ENCODE measurements around the gene CDCA4.

The CDCA4 gene

DNA sequence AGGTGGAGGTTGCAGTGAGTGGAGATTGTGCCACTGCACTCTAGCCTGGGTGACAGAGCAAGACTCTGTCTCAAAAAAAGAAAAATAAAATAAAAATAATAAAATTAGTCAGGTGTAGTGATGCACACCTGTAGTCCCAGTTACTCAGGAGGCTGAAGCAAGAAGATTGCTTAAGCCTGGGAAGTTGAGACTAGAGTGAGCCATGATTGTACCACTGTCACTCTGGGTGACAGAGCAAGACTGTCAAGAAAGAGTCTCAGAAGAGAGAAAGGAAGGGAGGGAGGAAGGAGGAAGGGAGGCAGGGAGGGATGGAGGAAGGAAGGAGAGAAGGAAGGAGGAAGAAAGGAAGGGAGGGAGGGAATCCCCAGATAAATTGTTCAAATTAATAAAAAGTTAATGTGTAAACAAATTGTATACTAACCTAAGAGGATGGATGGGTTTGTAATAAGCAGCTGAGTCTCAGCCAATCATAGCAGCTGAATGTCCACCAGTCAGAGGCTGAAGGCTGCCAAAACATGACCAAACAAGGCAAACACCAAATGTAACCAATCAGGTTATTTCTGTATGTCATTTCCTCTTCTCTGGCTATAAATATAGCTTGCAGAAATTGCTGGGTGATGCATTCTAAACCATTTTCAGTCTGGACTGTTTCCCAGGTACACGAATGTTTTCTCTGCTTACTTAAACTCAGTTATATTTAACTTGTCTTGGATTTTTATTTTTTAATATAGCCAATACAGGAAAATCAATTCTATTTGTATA lies 6.1 kb upstream of the CDCA4 start:
- TF ChIP-seq SIN3A (IDR thresholded peaks at IDR 0.05; ENCODE audit: borderline replicate concordance, insufficient read depth, low read length): no peak
- TF ChIP-seq, protein P1, sequence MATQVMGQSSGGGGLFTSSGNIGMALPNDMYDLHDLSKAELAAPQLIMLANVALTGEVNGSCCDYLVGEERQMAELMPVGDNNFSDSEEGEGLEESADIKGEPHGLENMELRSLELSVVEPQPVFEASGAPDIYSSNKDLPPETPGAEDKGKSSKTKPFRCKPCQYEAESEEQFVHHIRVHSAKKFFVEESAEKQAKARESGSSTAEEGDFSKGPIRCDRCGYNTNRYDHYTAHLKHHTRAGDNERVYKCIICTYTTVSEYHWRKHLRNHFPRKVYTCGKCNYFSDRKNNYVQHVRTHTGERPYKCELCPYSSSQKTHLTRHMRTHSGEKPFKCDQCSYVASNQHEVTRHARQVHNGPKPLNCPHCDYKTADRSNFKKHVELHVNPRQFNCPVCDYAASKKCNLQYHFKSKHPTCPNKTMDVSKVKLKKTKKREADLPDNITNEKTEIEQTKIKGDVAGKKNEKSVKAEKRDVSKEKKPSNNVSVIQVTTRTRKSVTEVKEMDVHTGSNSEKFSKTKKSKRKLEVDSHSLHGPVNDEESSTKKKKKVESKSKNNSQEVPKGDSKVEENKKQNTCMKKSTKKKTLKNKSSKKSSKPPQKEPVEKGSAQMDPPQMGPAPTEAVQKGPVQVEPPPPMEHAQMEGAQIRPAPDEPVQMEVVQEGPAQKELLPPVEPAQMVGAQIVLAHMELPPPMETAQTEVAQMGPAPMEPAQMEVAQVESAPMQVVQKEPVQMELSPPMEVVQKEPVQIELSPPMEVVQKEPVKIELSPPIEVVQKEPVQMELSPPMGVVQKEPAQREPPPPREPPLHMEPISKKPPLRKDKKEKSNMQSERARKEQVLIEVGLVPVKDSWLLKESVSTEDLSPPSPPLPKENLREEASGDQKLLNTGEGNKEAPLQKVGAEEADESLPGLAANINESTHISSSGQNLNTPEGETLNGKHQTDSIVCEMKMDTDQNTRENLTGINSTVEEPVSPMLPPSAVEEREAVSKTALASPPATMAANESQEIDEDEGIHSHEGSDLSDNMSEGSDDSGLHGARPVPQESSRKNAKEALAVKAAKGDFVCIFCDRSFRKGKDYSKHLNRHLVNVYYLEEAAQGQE (IDR thresholded peaks at IDR 0.05; ENCODE audit: insufficient read depth in 1 of 2, low read depth in 2 of 2, low read length in 2 of 2): no peak
- no peak for TF ChIP-seq TAF1 (IDR thresholded peaks at IDR 0.05; ENCODE audit: borderline replicate concordance, insufficient read depth, low read length)
- no peak for TF ChIP-seq FOXP2 (optimal IDR thresholded peaks at IDR 0.05; ENCODE audit: borderline replicate concordance, extremely low read depth, extremely low read length, insufficient read depth)
- TF ChIP-seq POLR2AphosphoS5 (IDR thresholded peaks at IDR 0.05; ENCODE audit: low read depth, low read length): no peak

DNA sequence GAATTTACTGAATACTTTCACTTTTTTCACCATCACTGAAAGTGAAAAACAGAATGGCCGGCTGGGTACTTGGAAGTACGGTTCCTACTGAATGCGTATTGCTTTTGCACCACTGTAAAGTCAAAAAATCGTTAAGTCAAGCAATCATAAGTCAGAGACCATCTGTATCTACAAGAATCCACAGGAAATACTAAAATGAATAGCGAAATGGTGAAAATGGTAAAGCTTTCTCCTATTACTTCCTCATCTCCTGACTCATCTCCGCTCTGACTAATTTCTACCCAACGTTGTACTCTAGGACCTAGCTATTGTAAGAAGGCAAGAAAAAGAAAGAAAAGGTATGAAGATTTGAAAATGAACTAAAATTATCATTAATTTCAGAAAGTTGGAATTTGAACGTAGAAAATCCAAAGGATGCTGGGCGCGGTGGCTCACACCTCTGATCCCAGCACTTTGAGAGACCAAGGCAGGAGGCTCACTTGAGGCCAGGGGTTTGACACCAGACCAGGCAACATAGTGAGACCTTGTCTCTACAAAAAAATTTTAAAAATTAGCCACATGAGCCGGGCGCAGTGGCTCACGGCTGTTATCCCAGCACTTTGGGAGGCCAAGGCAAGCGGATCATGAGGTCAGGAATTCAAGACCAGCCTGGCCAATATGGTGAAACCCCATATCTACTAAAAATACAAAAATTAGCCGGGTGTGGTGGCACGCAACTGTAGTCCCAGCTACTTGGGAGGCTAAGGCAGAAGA lies 5.3 kb upstream of the CDCA4 start:
- TF ChIP-seq SIN3A (IDR thresholded peaks at IDR 0.05; ENCODE audit: borderline replicate concordance, insufficient read depth, low read length) (no peak), TAF1 (IDR thresholded peaks at IDR 0.05; ENCODE audit: borderline replicate concordance, insufficient read depth, low read length) (no peak), POLR2AphosphoS5 (IDR thresholded peaks at IDR 0.05; ENCODE audit: low read depth, low read length) (no peak), FOXP2 (optimal IDR thresholded peaks at IDR 0.05; ENCODE audit: borderline replicate concordance, extremely low read depth, extremely low read length, insufficient read depth) (no peak)
- TF ChIP-seq, protein P1 (IDR thresholded peaks at IDR 0.05; ENCODE audit: insufficient read depth in 1 of 2, low read depth in 2 of 2, low read length in 2 of 2): no peak

DNA sequence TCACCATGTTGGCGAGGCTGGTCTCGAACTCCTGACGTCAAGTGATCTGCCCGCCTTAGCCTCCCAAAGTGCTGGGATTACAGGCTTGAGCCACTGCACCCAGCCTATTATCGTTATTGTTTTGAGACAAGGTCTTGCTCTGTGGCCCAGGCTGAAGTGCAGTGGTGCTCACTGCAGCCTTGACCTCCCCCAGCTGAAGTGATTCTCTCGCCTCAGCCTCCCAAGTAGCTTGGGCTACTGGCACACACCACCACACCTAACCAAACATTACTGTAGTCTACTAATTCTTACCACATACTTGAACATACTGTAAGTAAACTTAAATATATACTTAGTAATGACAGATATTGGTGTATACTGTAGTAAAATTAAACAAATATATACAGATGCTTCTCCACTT lies 4.5 kb upstream of the CDCA4 start:
- no peak for TF ChIP-seq FOXP2 (optimal IDR thresholded peaks at IDR 0.05; ENCODE audit: borderline replicate concordance, extremely low read depth, extremely low read length, insufficient read depth)
- no peak for TF ChIP-seq TAF1 (IDR thresholded peaks at IDR 0.05; ENCODE audit: borderline replicate concordance, insufficient read depth, low read length)
- TF ChIP-seq POLR2AphosphoS5 (IDR thresholded peaks at IDR 0.05; ENCODE audit: low read depth, low read length): no peak
- TF ChIP-seq, protein P1 (IDR thresholded peaks at IDR 0.05; ENCODE audit: insufficient read depth in 1 of 2, low read depth in 2 of 2, low read length in 2 of 2): no peak
- no peak for TF ChIP-seq SIN3A (IDR thresholded peaks at IDR 0.05; ENCODE audit: borderline replicate concordance, insufficient read depth, low read length)

DNA sequence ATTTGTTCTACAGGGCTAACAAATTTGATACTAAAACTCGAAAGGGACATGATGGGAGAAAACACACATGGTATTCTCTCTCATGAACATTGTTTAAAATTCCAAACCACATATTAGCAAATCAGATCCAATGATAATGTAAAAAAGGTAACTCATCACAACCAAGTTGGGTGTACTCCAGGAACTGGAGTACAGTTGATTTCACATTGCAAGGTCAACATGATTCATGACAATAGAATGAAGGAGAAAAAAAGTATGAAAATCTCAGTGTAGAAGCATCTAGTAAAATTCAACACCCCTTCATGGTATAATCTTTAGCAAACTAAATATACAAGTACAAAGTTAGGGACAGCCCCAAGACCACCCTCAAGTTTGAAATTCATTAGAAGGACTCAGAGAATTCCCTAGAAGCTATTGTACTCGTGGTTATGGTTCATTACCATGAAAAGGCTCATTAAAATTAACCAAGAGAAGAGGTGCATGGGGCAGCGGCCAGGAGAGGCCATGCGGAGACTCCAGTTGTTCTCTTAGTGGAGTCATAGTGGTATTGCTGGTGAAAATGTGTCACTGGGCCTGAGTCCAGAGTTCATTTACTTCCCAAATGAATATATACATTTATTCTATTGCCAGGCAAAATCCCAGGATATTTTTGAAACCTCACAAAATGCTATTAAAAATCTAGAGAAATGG lies 3.1 kb upstream of the CDCA4 start:
- TF ChIP-seq, protein P1 (IDR thresholded peaks at IDR 0.05; ENCODE audit: insufficient read depth in 1 of 2, low read depth in 2 of 2, low read length in 2 of 2): no peak
